Right lung (tissue), 5 donors: ENCODE data around the gene DTHD1. TPM values are rescaled to one million over a fixed set of nuclear protein-coding genes. Genes with fewer than 3 reads are reported as not detected.

Experiments used
- DNase-seq, 2 donors: peaks; one replicate each; pipeline ENCODE4 v3.0.0-alpha.2; 2013
- polyA plus RNA-seq, 5 donors: library from polyadenylated mRNA; unstranded; fragments of 120-200 nt; gene quantifications; one replicate each; pipeline versions ENCODE4 v1.2.1 to v1.2.3, GENCODE V29; 2013; ENCODE audit warnings: inconsistent platforms in 1 of 5, low replicate concordance in 1 of 5; ENCODE audit not compliant: insufficient read length in 5 of 5, insufficient read depth in 1 of 5

DTHD1 gene
- polyA plus RNA-seq, 5 donors, result 0.74 to 6.2 (median 4.6) TPM

GRCh38 chr4:36343501-36344175, 62.2 kb downstream of the DTHD1 start:
- DNase-seq, result no peak

DNA sequence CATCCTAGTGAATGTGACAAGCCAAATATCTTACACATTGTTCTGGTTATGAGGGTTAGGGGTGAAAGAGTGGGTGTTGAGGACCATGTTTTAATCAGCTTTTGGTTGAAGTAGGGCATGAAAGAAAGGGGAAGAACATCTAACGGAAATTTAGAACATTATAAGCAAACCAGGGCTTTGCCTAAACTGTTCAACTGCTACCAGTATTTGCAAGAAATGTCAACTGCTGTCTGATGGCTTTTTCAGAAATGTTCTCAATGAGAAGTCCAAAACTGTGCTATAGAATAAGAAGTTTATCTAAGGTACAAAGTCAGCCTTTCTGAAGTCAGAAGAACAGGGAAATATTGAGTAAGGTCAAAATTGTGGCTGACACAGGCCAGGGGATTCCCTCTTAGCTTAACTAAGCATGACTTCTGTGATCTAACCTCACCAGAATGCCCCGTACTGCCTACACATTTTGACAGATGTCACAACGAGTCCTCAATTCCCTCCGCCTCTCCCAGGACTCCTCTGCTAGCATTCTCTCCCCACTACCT, 67.1 kb downstream of the DTHD1 start:
- DNase-seq, result no peak

DNA sequence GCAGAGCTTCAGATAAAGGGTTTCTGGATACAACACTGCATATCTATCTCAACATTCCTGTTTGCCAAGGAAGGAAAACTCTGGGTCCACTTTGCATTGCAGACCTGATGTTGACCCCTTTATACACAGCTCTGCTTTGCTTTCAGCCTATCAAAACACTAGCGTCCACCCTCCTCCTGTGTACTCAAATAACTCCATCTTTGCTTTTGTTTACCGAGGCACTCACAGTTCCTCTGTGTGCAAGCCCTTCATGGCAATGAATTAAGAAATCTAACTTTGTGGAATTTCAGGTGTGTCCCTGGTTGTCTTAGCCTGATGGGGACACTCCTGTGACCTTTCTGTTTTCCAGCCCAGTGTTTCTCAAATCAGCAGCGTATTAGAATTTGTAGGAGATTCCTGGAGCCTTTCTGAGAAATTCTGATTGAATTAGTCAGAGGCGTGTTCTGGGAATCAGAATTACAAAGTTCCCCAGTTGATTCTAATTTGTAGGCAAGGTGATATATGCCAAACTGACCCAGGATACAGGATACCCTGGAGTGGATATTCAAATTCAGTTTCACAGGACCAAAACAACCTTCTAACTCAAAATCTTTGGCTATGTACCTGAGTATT, 68.6 kb downstream of the DTHD1 start:
- no peak for DNase-seq

DNA sequence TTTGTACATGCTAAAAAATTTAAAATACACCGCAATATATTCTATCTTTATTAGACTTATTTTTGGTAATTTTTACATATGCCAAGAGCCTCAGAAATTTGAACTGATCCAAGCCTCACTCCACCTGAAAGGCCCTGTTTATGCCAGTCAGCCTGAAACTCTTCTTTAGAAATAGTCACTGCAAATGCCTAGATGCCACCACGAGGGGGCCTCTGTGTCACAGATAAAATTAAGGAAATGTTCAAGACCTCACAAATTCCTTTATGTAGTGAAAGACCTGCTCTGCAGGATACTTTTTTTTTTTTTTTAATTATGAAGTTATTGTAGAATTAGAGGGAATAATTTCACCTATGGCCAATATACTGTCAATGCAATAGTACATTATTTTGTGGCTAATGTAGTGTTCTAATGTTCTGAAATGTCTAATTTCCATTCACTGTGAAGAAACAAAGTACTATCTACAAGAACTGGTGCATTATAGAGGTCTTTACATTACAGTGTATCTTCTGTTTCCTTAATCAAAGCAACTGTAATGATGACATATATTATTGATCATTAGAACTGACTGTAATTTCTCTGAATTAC, 69.8 kb downstream of the DTHD1 start:
- peak; percentile 27 to 38 for DNase-seq

DNA sequence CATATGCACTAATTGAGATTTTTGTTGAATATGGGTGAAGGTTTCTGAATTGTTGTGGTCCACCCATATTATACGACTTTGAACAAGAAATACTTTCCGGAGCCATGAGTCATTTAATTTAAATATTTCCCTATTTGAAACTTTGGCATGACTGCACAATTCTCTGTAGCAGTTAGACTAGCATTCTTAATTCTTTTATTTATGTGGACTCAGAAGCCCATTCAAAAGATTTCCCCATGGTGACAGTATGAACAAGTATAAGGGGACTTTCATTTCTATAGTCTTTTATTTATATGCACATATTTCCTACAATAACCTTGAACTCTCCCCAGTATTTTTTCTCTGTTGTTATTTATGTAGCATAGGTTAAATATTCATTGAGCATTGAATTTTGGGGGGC, 72.6 kb downstream of the DTHD1 start:
- DNase-seq, result no peak

DNA sequence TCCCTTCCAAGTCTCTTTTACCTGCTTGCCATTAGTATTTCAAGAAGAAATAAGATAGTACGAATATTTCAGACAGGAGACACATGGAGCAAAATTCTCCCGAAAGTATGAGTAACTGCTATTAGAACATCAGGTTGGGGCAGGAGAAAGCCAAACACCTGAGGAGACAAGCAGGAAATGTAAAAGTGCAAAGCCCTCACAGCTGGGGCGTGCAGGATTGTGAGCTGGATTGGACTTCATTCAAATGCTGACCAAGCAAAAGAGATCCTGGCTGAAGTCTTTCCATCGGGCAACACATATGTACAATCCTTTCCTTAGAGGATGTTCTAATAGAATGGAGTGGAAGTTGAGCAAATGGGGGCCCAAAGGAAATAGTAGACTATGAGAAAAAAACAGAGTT, 76.8 kb downstream of the DTHD1 start:
- DNase-seq, result no peak

- no peak for DNase-seq
Observed at GRCh38 chr4:36360755-36361154, 79.3 kb downstream of the DTHD1 start.

- DNase-seq, result no peak
Observed at GRCh38 chr4:36363024-36363423, 81.6 kb downstream of the DTHD1 start.

GRCh38 chr4:36374836-36375511, 93.6 kb downstream of the DTHD1 start:
- DNase-seq, result no peak

DNA sequence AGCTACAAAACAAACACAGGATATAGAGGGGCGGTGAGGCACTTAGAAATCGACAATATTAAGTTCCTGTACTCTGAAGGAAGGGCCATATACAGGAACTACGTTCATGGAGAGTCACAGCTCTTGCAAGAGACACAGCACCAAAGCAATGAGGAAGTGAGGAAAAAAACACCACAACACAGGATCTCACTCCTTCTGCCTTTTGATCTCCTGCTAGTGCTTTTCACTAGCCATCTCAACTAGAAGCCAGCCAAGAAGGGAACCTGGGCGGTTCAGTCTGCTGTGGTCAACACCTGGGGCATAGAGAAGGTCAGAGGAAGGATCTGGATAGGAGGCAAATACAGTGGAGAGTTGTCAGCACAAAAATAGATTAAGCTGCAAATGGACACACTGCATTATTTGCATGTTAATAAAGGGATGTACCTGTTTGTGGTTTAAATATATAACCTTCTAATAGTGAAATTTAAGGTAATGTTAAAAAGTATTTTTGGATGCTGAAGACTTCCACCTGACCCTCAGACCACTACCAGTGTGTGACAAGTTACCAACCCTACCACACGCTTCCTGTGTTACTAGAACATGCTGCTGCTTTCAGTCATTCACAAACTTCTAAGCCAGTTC, 104.6 kb downstream of the DTHD1 start:
- no peak for DNase-seq

- no peak for DNase-seq
Observed at GRCh38 chr4:36386691-36387090, 105.3 kb downstream of the DTHD1 start.

DNA sequence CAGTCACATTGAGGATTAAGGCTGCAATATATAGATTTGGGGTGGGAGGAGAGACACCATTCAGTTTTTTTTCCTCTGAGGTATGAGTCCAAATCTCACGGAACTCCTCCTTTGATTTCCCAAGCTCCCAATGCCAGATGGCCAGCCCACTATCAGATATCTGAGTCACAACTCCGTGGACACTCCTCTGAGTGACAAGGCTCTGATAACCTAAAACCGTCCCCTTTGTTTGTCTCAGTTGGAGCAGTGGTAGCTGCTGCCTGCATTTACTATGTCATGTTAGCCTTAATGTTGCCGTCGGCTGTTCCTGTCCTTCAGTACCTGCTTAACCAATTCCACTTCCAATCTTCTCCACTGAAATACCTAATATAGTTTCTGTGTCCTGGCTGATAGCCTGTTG, 107.3 kb downstream of the DTHD1 start:
- no peak for DNase-seq

DNA sequence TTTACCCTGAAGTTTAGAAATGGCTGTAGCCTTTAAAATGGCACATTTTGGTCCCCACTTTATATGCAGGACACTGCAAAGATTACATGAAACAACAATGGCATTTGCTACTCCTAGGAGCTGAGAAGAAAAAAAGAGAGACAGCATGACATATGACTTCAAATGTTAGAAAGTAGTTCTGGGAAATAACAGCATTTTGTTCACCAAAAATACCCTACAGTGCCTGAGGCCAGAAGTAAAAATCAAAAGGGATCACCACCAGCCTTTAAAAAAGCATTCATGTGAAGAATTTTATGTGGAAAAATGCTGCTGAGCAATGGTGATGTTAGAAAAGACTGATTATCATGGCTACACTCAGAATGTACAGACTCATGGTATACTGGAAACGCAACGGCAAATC, 110.0 kb downstream of the DTHD1 start:
- no peak for DNase-seq

- no peak for DNase-seq
Observed at GRCh38 chr4:36392024-36392423, 110.6 kb downstream of the DTHD1 start.

- no peak for DNase-seq
Observed at GRCh38 chr4:36392916-36393315, 111.5 kb downstream of the DTHD1 start.

Other genes with a start within 250 kb of the DTHD1 start
- gene ARAP2, start 37.1 kb upstream of the DTHD1 start, polyA plus RNA-seq, result 1 to 10 TPM; 2.8 to 6.6 (median 5.0) TPM